Loucy (cell line): ENCODE data around the gene SPDYC.

Experiments used
- H2AFZ ChIP-seq: fragments of 200-600 bp; sonication (generic); 2 replicates; pipeline ENCODE4 v1.6.0; 2016; ENCODE audit warnings: antibody characterized with exemption, mild to moderate bottlenecking, low read length, moderate library complexity
- H3F3A ChIP-seq: fragments of 200-600 bp; 2 replicates; pipeline ENCODE4 v1.6.0; 2016; ENCODE audit warnings: antibody characterized with exemption, low read depth, mild to moderate bottlenecking
- H3K27me3 ChIP-seq: fragments of 200-600 bp; sonication (generic); 2 replicates; pipeline ENCODE4 v1.6.1; 2014; ENCODE audit warnings: low read length, mild to moderate bottlenecking; ENCODE audit not compliant: insufficient read depth, poor library complexity, severe bottlenecking
- H3K36me3 ChIP-seq: fragments of 200-600 bp; sonication (generic); 2 replicates; pipeline ENCODE4 v1.6.1; 2016; ENCODE audit warnings: low read length; ENCODE audit not compliant: insufficient read depth
- H3K4me1 ChIP-seq: fragments of 200-600 bp; sonication (generic); 2 replicates; pipeline ENCODE4 v1.5.1; 2014; ENCODE audit warnings: low read length, mild to moderate bottlenecking; ENCODE audit not compliant: insufficient read depth, poor library complexity, severe bottlenecking
- H3K4me2 ChIP-seq: fragments of 200-600 bp; sonication (generic); 2 replicates; pipeline ENCODE4 v1.6.0; 2014; ENCODE audit warnings: antibody characterized with exemption, low read length, low read depth, mild to moderate bottlenecking; ENCODE audit not compliant: poor library complexity, severe bottlenecking
- H3K4me3 ChIP-seq: fragments of 200-600 bp; sonication (generic); 2 replicates; pipeline ENCODE4 v1.5.1; 2014; ENCODE audit warnings: low read length, mild to moderate bottlenecking, mixed read lengths; ENCODE audit not compliant: poor library complexity, severe bottlenecking
- H3K79me2 ChIP-seq: fragments of 200-600 bp; sonication (generic); 2 replicates; pipeline ENCODE4 v1.6.1; 2014; ENCODE audit warnings: low read length; ENCODE audit not compliant: insufficient read depth
- H3K9ac ChIP-seq: fragments of 200-600 bp; sonication (generic); 2 replicates; pipeline ENCODE4 v1.6.0; 2014; ENCODE audit warnings: mild to moderate bottlenecking, low read depth, low read length, moderate library complexity; ENCODE audit not compliant: poor library complexity, severe bottlenecking
- H3K9me2 ChIP-seq: fragments of 200-600 bp; sonication (generic); replicated peaks from 2 replicates; pipeline ENCODE4 v1.6.1; 2016; ENCODE audit warnings: low read depth, low read length, mixed read lengths
- H3K9me3 ChIP-seq: fragments of 200-600 bp; sonication (generic); 2 replicates; pipeline ENCODE4 v1.6.1; 2014; ENCODE audit warnings: mild to moderate bottlenecking, antibody characterized with exemption, low read length, low read depth; ENCODE audit not compliant: insufficient read depth
- H4K20me1 ChIP-seq: fragments of 200-600 bp; sonication (generic); 2 replicates; pipeline ENCODE4 v1.6.0; 2014; ENCODE audit warnings: antibody characterized with exemption, low read length, mild to moderate bottlenecking; ENCODE audit not compliant: insufficient read depth, poor library complexity, severe bottlenecking
- EZH2phosphoT487 ChIP-seq: fragments of 200-600 bp; IDR thresholded peaks from 2 replicates; pipeline ENCODE4 v1.6.1; 2018; ENCODE audit warnings: antibody characterized with exemption, mild to moderate bottlenecking, moderate library complexity, borderline replicate concordance
- TF ChIP-seq, protein P1 (sequence below): fragments of 200-600 bp; sonication (generic); conservative IDR thresholded peaks from 2 replicates; pipeline ENCODE4 v1.5.1; 2014; ENCODE audit warnings: mild to moderate bottlenecking, antibody characterized with exemption, low read length

Gene SPDYC

DNA sequence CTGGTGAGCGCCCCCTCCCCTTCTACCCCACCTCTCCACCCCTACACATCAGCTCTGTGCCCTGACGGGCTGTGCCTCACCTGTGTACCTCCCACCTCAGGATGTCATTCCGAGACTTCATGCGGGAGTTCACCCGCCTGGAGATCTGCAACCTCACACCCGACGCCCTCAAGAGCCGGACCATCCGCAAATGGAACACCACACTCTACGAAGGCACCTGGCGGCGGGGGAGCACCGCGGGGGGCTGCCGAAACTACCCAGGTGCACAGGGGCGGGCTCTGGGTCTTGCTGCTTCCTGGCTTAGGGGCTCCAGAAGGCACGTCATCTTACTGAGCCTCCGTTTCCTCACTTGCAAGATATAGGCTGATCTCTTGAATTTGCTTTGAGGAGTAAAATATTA lies 18.5 kb downstream of the SPDYC start:
- H3K27me3 ChIP-seq = no peaks in the 10 kb centered on the region
- H2AFZ ChIP-seq = no peak overlapping the region
- H3F3A ChIP-seq = no peaks in the 10 kb centered on the region
- no peak overlapping the region for H3K4me2 ChIP-seq
- H3K4me3 ChIP-seq = no peak overlapping the region
- peaks cover 2% of the 10 kb centered on the region for H3K4me1 ChIP-seq
- peaks cover 19% of the 10 kb centered on the region; the same call in 1 of the 2 replicates for H3K36me3 ChIP-seq
- H3K9ac ChIP-seq = no peak overlapping the region
- TF ChIP-seq, protein P1, sequence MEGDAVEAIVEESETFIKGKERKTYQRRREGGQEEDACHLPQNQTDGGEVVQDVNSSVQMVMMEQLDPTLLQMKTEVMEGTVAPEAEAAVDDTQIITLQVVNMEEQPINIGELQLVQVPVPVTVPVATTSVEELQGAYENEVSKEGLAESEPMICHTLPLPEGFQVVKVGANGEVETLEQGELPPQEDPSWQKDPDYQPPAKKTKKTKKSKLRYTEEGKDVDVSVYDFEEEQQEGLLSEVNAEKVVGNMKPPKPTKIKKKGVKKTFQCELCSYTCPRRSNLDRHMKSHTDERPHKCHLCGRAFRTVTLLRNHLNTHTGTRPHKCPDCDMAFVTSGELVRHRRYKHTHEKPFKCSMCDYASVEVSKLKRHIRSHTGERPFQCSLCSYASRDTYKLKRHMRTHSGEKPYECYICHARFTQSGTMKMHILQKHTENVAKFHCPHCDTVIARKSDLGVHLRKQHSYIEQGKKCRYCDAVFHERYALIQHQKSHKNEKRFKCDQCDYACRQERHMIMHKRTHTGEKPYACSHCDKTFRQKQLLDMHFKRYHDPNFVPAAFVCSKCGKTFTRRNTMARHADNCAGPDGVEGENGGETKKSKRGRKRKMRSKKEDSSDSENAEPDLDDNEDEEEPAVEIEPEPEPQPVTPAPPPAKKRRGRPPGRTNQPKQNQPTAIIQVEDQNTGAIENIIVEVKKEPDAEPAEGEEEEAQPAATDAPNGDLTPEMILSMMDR = no peak
- no peak for TF ChIP-seq EZH2phosphoT487
- no peaks in the 10 kb centered on the region for H3K9me3 ChIP-seq
- H4K20me1 ChIP-seq = no peaks in the 10 kb centered on the region
- peaks cover 6% of the 10 kb centered on the region for H3K79me2 ChIP-seq
- no peaks in the 10 kb centered on the region for H3K9me2 ChIP-seq

DNA sequence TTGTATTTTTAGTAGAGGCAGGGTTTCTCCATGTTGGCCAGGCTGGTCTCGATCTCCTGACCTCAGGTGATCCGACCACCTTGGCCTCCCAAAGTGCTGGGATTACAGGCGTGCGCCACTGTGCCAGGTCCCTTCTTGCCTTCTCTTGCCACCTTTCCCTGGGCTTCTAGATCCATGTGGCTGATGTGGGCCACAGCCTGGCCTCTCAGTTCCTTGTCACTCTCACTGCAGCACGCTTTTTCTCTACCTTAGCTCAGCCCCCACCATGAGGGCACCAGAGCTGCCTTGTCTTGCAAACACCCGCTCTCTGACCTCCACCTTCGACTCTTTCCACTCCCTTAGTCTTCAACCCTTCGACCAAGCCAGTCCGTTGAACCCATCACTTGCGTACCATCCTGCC lies 19.2 kb downstream of the SPDYC start:
- H3F3A ChIP-seq = no peaks in the 10 kb centered on the region
- TF ChIP-seq, protein P1 = no peak
- no peak for TF ChIP-seq EZH2phosphoT487
- H3K4me2 ChIP-seq = no peak overlapping the region
- no peak overlapping the region for H3K9ac ChIP-seq
- H4K20me1 ChIP-seq = no peaks in the 10 kb centered on the region
- no peaks in the 10 kb centered on the region for H3K27me3 ChIP-seq
- no peaks in the 10 kb centered on the region; the same call in 1 of the 2 replicates for H3K79me2 ChIP-seq
- peaks cover 21% of the 10 kb centered on the region; the same call in 1 of the 2 replicates for H3K36me3 ChIP-seq
- H2AFZ ChIP-seq = no peak overlapping the region
- H3K9me2 ChIP-seq = no peaks in the 10 kb centered on the region
- no peak overlapping the region for H3K4me3 ChIP-seq
- H3K9me3 ChIP-seq = no peaks in the 10 kb centered on the region
- no peaks in the 10 kb centered on the region for H3K4me1 ChIP-seq

DNA sequence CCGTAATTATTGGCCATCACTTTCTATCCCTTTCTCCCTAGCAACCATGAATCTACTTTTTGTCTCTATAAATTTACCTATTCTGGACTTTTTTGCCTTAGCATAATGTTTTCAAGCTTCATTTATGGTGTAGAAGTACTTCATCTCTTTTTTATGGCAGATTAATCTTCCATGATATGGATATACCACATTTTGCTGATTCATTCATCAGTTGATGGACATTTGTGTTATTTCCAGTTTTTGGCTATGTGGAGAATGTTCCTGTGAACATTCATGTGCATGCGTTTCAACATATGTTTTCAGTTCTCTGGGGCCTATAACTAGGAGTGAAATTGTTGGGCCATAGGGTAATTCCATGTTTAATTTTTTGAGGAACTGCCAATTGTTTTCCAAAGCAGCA lies 24.5 kb downstream of the SPDYC start:
- no peaks in the 10 kb centered on the region for H4K20me1 ChIP-seq
- no peaks in the 10 kb centered on the region for H3K4me1 ChIP-seq
- no peak overlapping the region for H3K4me3 ChIP-seq
- no peak overlapping the region for H3K4me2 ChIP-seq
- H3K9ac ChIP-seq = no peak overlapping the region
- H3F3A ChIP-seq = no peaks in the 10 kb centered on the region
- H3K27me3 ChIP-seq = no peaks in the 10 kb centered on the region
- no peaks in the 10 kb centered on the region for H3K9me2 ChIP-seq
- H3K79me2 ChIP-seq = no peaks in the 10 kb centered on the region
- H3K9me3 ChIP-seq = no peaks in the 10 kb centered on the region
- TF ChIP-seq, protein P1 = no peak
- no peak for TF ChIP-seq EZH2phosphoT487
- no peak overlapping the region for H2AFZ ChIP-seq
- H3K36me3 ChIP-seq = peaks cover 26% of the 10 kb centered on the region; the same call in 1 of the 2 replicates
